Measurements from ENCODE around the gene CAMTA1.

GRCh38 chr1:7722670-7723012 lies 937.4 kb downstream of the CAMTA1 start:
- TF ChIP-seq MXI1 (conservative IDR thresholded peaks at IDR 0.05; ENCODE audit: poor library complexity, severe bottlenecking) (no peak), POLR2AphosphoS5 (IDR thresholded peaks at IDR 0.05) (no peak), CTCF (IDR thresholded peaks at IDR 0.05; ENCODE audit: poor library complexity, severe bottlenecking) (no peak), SMC3 (conservative IDR thresholded peaks at IDR 0.05; ENCODE audit: poor library complexity) (no peak)

All from neural cell (in vitro differentiated cells).